SU-DHL-6 (cell line): Measurements from ENCODE around the gene C1orf74.
A peak's percentile ranks its signal among the peaks of the same experiment; 100 is the strongest.

ENCODE experiments used
- H2AFZ ChIP-seq: fragments of 200-600 bp; sonication (generic); 2 replicates; pipeline ENCODE4 v1.6.1; 2014; ENCODE audit warnings: low read depth, mild to moderate bottlenecking, moderate library complexity, mixed read lengths, antibody characterized with exemption, low read length; ENCODE audit not compliant: severe bottlenecking
- H3F3A ChIP-seq: fragments of 200-600 bp; shearing (Covaris generic); 2 replicates; pipeline ENCODE4 v1.6.0; 2016; ENCODE audit warnings: antibody characterized with exemption, mild to moderate bottlenecking; ENCODE audit not compliant: insufficient read depth
- H3K27ac ChIP-seq: fragments of 200-600 bp; sonication (generic); 2 replicates; pipeline ENCODE4 v1.5.1; 2016; ENCODE audit warnings: low read depth, mild to moderate bottlenecking, low read length, moderate library complexity, mixed read lengths
- H3K27me3 ChIP-seq: fragments of 200-600 bp; sonication (generic), shearing (Covaris generic); 2 replicates; pipeline ENCODE4 v1.6.0; 2014; ENCODE audit warnings: mild to moderate bottlenecking, low read length
- H3K36me3 ChIP-seq: fragments of 200-600 bp; sonication (generic); 2 replicates; pipeline ENCODE4 v1.6.1; 2014; ENCODE audit warnings: mild to moderate bottlenecking, low read length, mixed read lengths
- H3K4me2 ChIP-seq: fragments of 300-600, 200-600 bp; shearing (Covaris generic), sonication (generic); 2 replicates; pipeline ENCODE4 v1.6.0; 2014; ENCODE audit warnings: low read length, low read depth, mild to moderate bottlenecking; ENCODE audit not compliant: poor library complexity, severe bottlenecking
- H3K4me3 ChIP-seq: fragments of 200-600 bp; sonication (generic); 2 replicates; pipeline ENCODE4 v1.5.1; 2014; ENCODE audit warnings: antibody characterized with exemption, low read length, mild to moderate bottlenecking, mixed read lengths; ENCODE audit not compliant: insufficient read depth, poor library complexity, severe bottlenecking
- H3K79me2 ChIP-seq: fragments of 200-600 bp; sonication (generic); 2 replicates; pipeline ENCODE4 v1.6.1; 2014; ENCODE audit warnings: mild to moderate bottlenecking, low read length, moderate library complexity; ENCODE audit not compliant: insufficient read depth
- H3K9ac ChIP-seq: fragments of 200-600 bp; sonication (generic); 2 replicates; pipeline ENCODE4 v1.7.0; 2014; ENCODE audit warnings: mild to moderate bottlenecking, low read length
- H3K9me2 ChIP-seq: fragments of 200-600 bp; sonication (generic); replicated peaks from 2 replicates; pipeline ENCODE4 v1.6.1; 2014; ENCODE audit warnings: low read length; ENCODE audit not compliant: insufficient read depth
- H3K9me3 ChIP-seq: fragments of 200-600 bp; sonication (generic); 2 replicates; pipeline ENCODE4 v1.6.1; 2014; ENCODE audit warnings: low read length, mixed read lengths; ENCODE audit not compliant: insufficient read depth
- H4K20me1 ChIP-seq: fragments of 200-600 bp; sonication (generic); 2 replicates; pipeline ENCODE4 v1.6.1; 2014; ENCODE audit warnings: low read depth, mild to moderate bottlenecking, antibody characterized with exemption, low read length, moderate library complexity, mixed read lengths
- EZH2phosphoT487 ChIP-seq: fragments of 200-600 bp; sonication (generic), shearing (Covaris generic); conservative IDR thresholded peaks from 2 replicates; pipeline ENCODE4 v1.6.1; 2018; ENCODE audit warnings: mild to moderate bottlenecking, antibody characterized with exemption, low read length, moderate library complexity, mixed read lengths
- TF ChIP-seq, protein P1 (sequence below): fragments of 200-600 bp; sonication (generic); IDR thresholded peaks from one replicate; pipeline ENCODE4 v1.5.1; 2017; ENCODE audit warnings: antibody characterized with exemption, mild to moderate bottlenecking, low read length, moderate library complexity; ENCODE audit not compliant: insufficient read depth, poor library complexity, severe bottlenecking

The C1orf74 gene

DNA sequence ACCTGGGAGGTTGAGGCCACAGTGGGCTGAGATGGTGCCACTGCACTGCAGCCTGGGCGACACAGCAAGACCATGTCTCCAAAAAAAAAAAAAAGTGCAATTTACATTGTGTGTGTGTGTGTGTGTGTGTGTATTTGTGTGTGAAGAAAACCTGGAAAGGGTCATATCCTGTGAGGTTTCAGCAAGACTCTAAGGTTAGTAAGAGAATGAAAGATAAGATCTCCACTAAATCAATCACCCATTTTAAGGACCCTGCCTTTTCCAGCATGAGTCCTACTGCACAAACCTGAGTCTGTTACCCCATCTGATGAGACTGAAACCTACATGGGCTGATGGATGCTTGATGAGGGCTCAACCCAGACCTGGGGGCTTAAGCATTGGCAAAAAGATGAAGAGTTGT is 4.9 kb upstream of the C1orf74 start:
- H2AFZ ChIP-seq = no peak overlapping the region
- H3K4me2 ChIP-seq = no peak overlapping the region
- H3K9ac ChIP-seq = no peak overlapping the region
- H3K9me2 ChIP-seq = no peaks in the 10 kb centered on the region
- H3K9me3 ChIP-seq = no peaks in the 10 kb centered on the region
- H3F3A ChIP-seq = no peaks in the 10 kb centered on the region
- H3K79me2 ChIP-seq = peaks cover under 1% of the 10 kb centered on the region; the same call in 1 of the 2 replicates
- TF ChIP-seq EZH2phosphoT487 = no peak
- TF ChIP-seq, protein P1, sequence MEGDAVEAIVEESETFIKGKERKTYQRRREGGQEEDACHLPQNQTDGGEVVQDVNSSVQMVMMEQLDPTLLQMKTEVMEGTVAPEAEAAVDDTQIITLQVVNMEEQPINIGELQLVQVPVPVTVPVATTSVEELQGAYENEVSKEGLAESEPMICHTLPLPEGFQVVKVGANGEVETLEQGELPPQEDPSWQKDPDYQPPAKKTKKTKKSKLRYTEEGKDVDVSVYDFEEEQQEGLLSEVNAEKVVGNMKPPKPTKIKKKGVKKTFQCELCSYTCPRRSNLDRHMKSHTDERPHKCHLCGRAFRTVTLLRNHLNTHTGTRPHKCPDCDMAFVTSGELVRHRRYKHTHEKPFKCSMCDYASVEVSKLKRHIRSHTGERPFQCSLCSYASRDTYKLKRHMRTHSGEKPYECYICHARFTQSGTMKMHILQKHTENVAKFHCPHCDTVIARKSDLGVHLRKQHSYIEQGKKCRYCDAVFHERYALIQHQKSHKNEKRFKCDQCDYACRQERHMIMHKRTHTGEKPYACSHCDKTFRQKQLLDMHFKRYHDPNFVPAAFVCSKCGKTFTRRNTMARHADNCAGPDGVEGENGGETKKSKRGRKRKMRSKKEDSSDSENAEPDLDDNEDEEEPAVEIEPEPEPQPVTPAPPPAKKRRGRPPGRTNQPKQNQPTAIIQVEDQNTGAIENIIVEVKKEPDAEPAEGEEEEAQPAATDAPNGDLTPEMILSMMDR = no peak
- H4K20me1 ChIP-seq = no peaks in the 10 kb centered on the region
- no peak overlapping the region for H3K27ac ChIP-seq
- H3K4me3 ChIP-seq = no peak overlapping the region
- H3K27me3 ChIP-seq = no peaks in the 10 kb centered on the region
- H3K36me3 ChIP-seq = no peaks in the 10 kb centered on the region

DNA sequence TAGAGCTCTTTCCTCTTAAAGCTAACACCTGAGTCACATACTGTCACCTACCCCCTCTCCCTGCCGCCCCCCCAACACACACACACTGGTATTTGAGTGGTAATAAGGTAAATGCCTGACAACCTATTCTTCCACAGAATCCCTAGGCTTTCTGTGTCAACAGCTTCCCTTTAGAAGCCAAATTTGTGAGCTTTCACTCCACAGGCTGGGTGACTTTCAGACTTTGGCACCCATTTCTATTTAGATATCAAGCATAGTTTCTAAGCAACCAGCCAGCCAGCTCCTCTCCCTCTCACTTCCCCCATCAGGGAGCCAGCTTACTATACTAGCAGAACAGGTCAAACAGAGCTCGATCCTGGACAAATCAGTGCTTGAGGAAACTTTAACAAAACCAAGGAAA is 3.2 kb upstream of the C1orf74 start:
- no peak overlapping the region for H3K4me2 ChIP-seq
- no peaks in the 10 kb centered on the region for H4K20me1 ChIP-seq
- no peaks in the 10 kb centered on the region for H3F3A ChIP-seq
- H3K36me3 ChIP-seq = no peaks in the 10 kb centered on the region
- H3K27me3 ChIP-seq = no peaks in the 10 kb centered on the region
- no peak overlapping the region for H2AFZ ChIP-seq
- no peaks in the 10 kb centered on the region for H3K9me3 ChIP-seq
- no peak overlapping the region for H3K9ac ChIP-seq
- peaks cover 17% of the 10 kb centered on the region for H3K79me2 ChIP-seq
- no peak overlapping the region for H3K27ac ChIP-seq
- no peak overlapping the region for H3K4me3 ChIP-seq
- TF ChIP-seq, protein P1 = no peak
- no peak for TF ChIP-seq EZH2phosphoT487
- no peaks in the 10 kb centered on the region for H3K9me2 ChIP-seq

DNA sequence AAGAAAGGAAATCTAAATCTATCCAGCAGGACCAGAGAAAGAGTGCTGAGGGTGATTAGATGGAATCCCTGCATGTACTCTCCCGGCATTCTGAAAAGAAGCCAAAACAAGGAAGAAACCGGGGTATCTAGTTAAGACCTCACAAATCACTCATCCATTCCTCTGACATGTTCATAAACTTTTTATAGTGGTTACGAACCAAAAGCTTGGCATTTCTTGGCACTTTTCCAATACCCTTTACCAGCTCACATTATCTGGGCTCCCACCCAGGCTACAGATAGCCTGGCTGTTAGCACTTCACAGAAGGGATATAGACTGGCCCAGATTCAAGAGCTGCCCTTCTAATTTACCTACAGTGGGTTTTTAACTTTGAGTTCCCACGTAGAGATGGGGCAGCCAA is 1.8 kb upstream of the C1orf74 start:
- no peaks in the 10 kb centered on the region for H3F3A ChIP-seq
- peaks cover 17% of the 10 kb centered on the region for H3K79me2 ChIP-seq
- H3K9me2 ChIP-seq = no peaks in the 10 kb centered on the region
- no peak overlapping the region for H3K4me3 ChIP-seq
- H3K4me2 ChIP-seq = no peak overlapping the region
- no peak for TF ChIP-seq EZH2phosphoT487
- TF ChIP-seq, protein P1 = no peak
- H3K9ac ChIP-seq = no peak overlapping the region
- H2AFZ ChIP-seq = peak overlapping the region; percentile 85
- H3K9me3 ChIP-seq = no peaks in the 10 kb centered on the region
- H3K27me3 ChIP-seq = no peaks in the 10 kb centered on the region
- H3K36me3 ChIP-seq = no peaks in the 10 kb centered on the region
- no peaks in the 10 kb centered on the region for H4K20me1 ChIP-seq
- H3K27ac ChIP-seq = no peak overlapping the region

DNA sequence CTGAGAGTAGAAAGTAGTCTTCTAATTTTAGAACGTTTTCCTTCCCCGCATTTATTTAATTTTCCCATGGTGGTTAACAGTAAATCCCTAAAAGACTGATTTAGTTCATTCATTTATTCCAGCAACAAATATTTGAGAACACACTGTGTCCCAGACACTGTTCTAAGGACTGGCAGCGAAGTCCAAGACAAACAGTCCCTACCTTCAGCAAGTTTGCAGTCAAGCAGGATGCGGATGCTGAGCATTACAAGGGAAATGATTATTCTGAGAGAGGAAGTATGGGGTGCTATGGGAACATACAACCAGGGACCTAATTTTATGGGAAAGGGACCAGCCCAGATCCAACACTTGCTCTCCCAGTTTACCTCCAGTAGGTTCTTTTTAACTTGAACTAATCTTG is 1.2 kb upstream of the C1orf74 start:
- Histone ChIP-seq H3K4me3 (no peak overlapping the region), H3K9me3 (no peaks in the 10 kb centered on the region), H3K9ac (no peak overlapping the region), H3K27ac (no peak overlapping the region), H3K9me2 (no peaks in the 10 kb centered on the region), H3K27me3 (no peaks in the 10 kb centered on the region), H3F3A (no peaks in the 10 kb centered on the region), H2AFZ (peak overlapping the region; percentile 85), H4K20me1 (no peaks in the 10 kb centered on the region), H3K36me3 (no peaks in the 10 kb centered on the region), H3K4me2 (no peak overlapping the region), H3K79me2 (peaks cover 17% of the 10 kb centered on the region)
- TF ChIP-seq, protein P1 = no peak
- no peak for TF ChIP-seq EZH2phosphoT487
